HCT116 (cell line): ENCODE measurements around the gene GM2A. TPM values are rescaled to one million over a fixed set of nuclear protein-coding genes. Genes with fewer than 3 reads are reported as not detected.

Source experiments
- ATAC-seq: fragments of 200-7000 bp; cut with Tn5 transposase; 2 replicates; pipeline ENCODE4 v1.9.1; 2020; ENCODE audit warnings: mild to moderate bottlenecking, moderate library complexity
- BruUV-seq: library from RNA; stranded (reverse); fragments of 400-500 nt; replicated peaks from 2 replicates; lab custom pipeline; 2021; lab: Mats Ljungman, UMichigan
- CTCF ChIA-PET: fragments of 300-600 bp; sonication (Branson Sonifier 250); formaldehyde crosslinking; loops from one replicate; lab custom pipeline; 2021; ENCODE audit warnings: antibody characterized with exemption; lab: Charles Lee
- POLR2A ChIA-PET: fragments of 300-600, 350-600 bp; sonication (Branson Sonifier 250); formaldehyde crosslinking; loops from one replicate; lab custom pipeline; 2021; ENCODE audit warnings: antibody characterized with exemption; lab: Charles Lee
- RAD21 ChIA-PET, 2 experiments: fragments of 300-600 bp; sonication (Branson Sonifier 250); formaldehyde crosslinking; loops; one replicate each; lab custom pipeline; 2023; ENCODE audit warnings: low total read pairs in 2 of 2; ENCODE audit not compliant: uncharacterized antibody in 2 of 2, unreplicated experiment in 2 of 2, low non-redundant PET in 1 of 2; lab: Charles Lee
- DNase-seq: peaks from one replicate; pipeline ENCODE4 v3.0.0-alpha.2; 2010; ENCODE audit warnings: low read depth, low spot score
- H2AFZ ChIP-seq: fragments of 200-600 bp; shearing (Covaris generic), sonication (generic); 2 replicates; pipeline ENCODE4 v1.6.1; 2017; ENCODE audit warnings: low read depth, mixed run types, mixed read lengths, antibody characterized with exemption, low read length; ENCODE audit not compliant: poor library complexity, severe bottlenecking
- H3K27ac ChIP-seq: 2 replicates; pipeline ENCODE4 v1.5.1; 2012; ENCODE audit warnings: low read depth, low read length
- H3K27me3 ChIP-seq: fragments of 200-600 bp; sonication (generic); 2 replicates; pipeline ENCODE4 v1.6.1; 2016; ENCODE audit warnings: mixed run types, low read length, mixed read lengths; ENCODE audit not compliant: insufficient read depth
- H3K36me3 ChIP-seq, 2 experiments: fragments of 200-500 bp in 1 of 2; fragments of 200-600 bp in 1 of 2; sonication (Bioruptor generic) in 1 of 2; sonication (generic) in 1 of 2; 2 replicates each; pipeline versions ENCODE4 v1.5.1 to v1.6.1; 2014 to 2016; ENCODE audit warnings: low read length in 2 of 2, inconsistent platforms in 1 of 2, mixed read lengths in 1 of 2, mixed run types in 1 of 2; ENCODE audit not compliant: insufficient read depth in 2 of 2, control insufficient read depth in 1 of 2
- H3K4me1 ChIP-seq, 2 experiments: fragments of 200-600 bp in 1 of 2; sonication (generic) in 1 of 2; 2 replicates each; pipeline versions ENCODE4 v1.5.1 to v1.6.1; 2012 to 2017; ENCODE audit warnings: low read length in 2 of 2, inconsistent platforms in 1 of 2, mild to moderate bottlenecking in 1 of 2, mixed read lengths in 1 of 2, mixed run types in 1 of 2, moderate library complexity in 1 of 2; ENCODE audit not compliant: insufficient read depth in 2 of 2, control insufficient read depth in 1 of 2
- H3K4me2 ChIP-seq: fragments of 200-600 bp; sonication (generic); 2 replicates; pipeline ENCODE4 v1.6.1; 2017; ENCODE audit warnings: mixed run types, low read length, mixed read lengths
- H3K4me3 ChIP-seq, 2 experiments: fragments of 200-600 bp in 1 of 2; sonication (generic) in 1 of 2; replicated peaks in 1 of 2; 2 replicates each; pipeline ENCODE4 v1.5.1; 2011 to 2016; ENCODE audit warnings: low read length in 2 of 2, control low read depth in 1 of 2, low read depth in 1 of 2, mild to moderate bottlenecking in 1 of 2, mixed read lengths in 1 of 2, mixed run types in 1 of 2
- H3K79me2 ChIP-seq: fragments of 200-600 bp; sonication (generic); 2 replicates; pipeline ENCODE4 v1.6.1; 2017; ENCODE audit warnings: mild to moderate bottlenecking, mixed run types, low read length, moderate library complexity, mixed read lengths; ENCODE audit not compliant: insufficient read depth
- H3K9ac ChIP-seq: fragments of 200-600 bp; sonication (generic); 2 replicates; pipeline ENCODE4 v1.6.1; 2016; ENCODE audit warnings: low read length, mixed read lengths
- H3K9me2 ChIP-seq: fragments of 200-600 bp; sonication (generic), shearing (Covaris generic); 2 replicates; pipeline ENCODE4 v1.6.1; 2017; ENCODE audit warnings: mixed run types, mild to moderate bottlenecking, moderate library complexity; ENCODE audit not compliant: insufficient read depth
- H3K9me3 ChIP-seq, 2 experiments: fragments of 200-500 bp in 1 of 2; fragments of 200-600 bp in 1 of 2; sonication (Bioruptor generic) in 1 of 2; sonication (generic) in 1 of 2; 2 replicates each; pipeline ENCODE4 v1.6.1; 2014 to 2017; ENCODE audit warnings: low read length in 2 of 2, mixed read lengths in 2 of 2, inconsistent platforms in 1 of 2, low read depth in 1 of 2, mild to moderate bottlenecking in 1 of 2, mixed run types in 1 of 2, moderate library complexity in 1 of 2; ENCODE audit not compliant: control insufficient read depth in 1 of 2, insufficient read depth in 1 of 2
- H4K20me1 ChIP-seq: fragments of 200-600 bp; sonication (generic), shearing (Covaris generic); 2 replicates; pipeline ENCODE4 v1.6.1; 2017; ENCODE audit warnings: mixed run types, mild to moderate bottlenecking, moderate library complexity; ENCODE audit not compliant: insufficient read depth
- CBX3 ChIP-seq: IDR thresholded peaks from 2 replicates; pipeline ENCODE4 v1.6.1; 2012; ENCODE audit warnings: low read depth
- EGR1 ChIP-seq: IDR thresholded peaks from 2 replicates; pipeline ENCODE4 v1.6.1; 2012; ENCODE audit warnings: low read depth
- ELF1 ChIP-seq: IDR thresholded peaks from 2 replicates; pipeline ENCODE4 v1.6.1; 2012; ENCODE audit warnings: low read depth, borderline replicate concordance
- EZH2 ChIP-seq: fragments of 200-600 bp; sonication (generic); IDR thresholded peaks from 2 replicates; pipeline ENCODE4 v1.6.1; 2017; ENCODE audit warnings: antibody characterized with exemption, mixed run types
- EZH2phosphoT487 ChIP-seq: fragments of 200-600 bp; IDR thresholded peaks from 2 replicates; pipeline ENCODE4 v1.6.1; 2018; ENCODE audit warnings: antibody characterized with exemption, borderline replicate concordance
- JUND ChIP-seq: IDR thresholded peaks from 2 replicates; pipeline ENCODE4 v1.6.1; 2012
- POLR2A ChIP-seq: IDR thresholded peaks from 2 replicates; pipeline ENCODE4 v1.7.0; 2011; ENCODE audit warnings: borderline replicate concordance; ENCODE audit not compliant: insufficient read depth, insufficient read length; ENCODE audit errors: extremely low read depth
- POLR2AphosphoS5 ChIP-seq: IDR thresholded peaks from 2 replicates; pipeline ENCODE4 v1.6.1; 2011; ENCODE audit warnings: mild to moderate bottlenecking, low read depth, low read length, moderate library complexity
- SIN3A ChIP-seq: IDR thresholded peaks from 2 replicates; pipeline ENCODE4 v1.6.1; 2012; ENCODE audit warnings: low read depth
- YY1 ChIP-seq: IDR thresholded peaks from 2 replicates; pipeline ENCODE4 v1.6.1; 2011; ENCODE audit warnings: low read length, low read depth, moderate library complexity, mild to moderate bottlenecking; ENCODE audit not compliant: insufficient replicate concordance; ENCODE audit errors: extremely low read depth
- ZFX ChIP-seq: fragments of 450-650 bp; IDR thresholded peaks from 2 replicates; pipeline ENCODE4 v1.6.1; 2017
- intact Hi-C: fragments of 100-400 bp; cut with micrococcal nuclease; formaldehyde crosslinking; loops from 2 replicates; pipeline ENCODE4 v1.10.0; 2022
- total RNA-seq: library from RNA; stranded (reverse); gene quantifications from one replicate; pipeline ENCODE4 v1.2.1, GENCODE V29; 2021; ENCODE audit not compliant: unreplicated experiment
- TF ChIP-seq, protein P1 (sequence below): IDR thresholded peaks from 2 replicates; pipeline ENCODE4 v1.6.1; 2012
- TF ChIP-seq, protein P2 (sequence below), 3 experiments: fragments of 200-600 bp in 1 of 3; sonication (generic) in 1 of 3; IDR thresholded peaks in 2 of 3; conservative IDR thresholded peaks in 1 of 3; 2 replicates each; pipeline ENCODE4 v1.5.1; 2012 to 2017; ENCODE audit warnings: low read depth in 2 of 3, low read length in 2 of 3, antibody characterized with exemption in 1 of 3, borderline replicate concordance in 1 of 3, control low read depth in 1 of 3, mild to moderate bottlenecking in 1 of 3, mixed read lengths in 1 of 3, mixed run types in 1 of 3, moderate library complexity in 1 of 3; ENCODE audit not compliant: insufficient read depth in 1 of 3
- TF ChIP-seq, protein P3 (sequence below): IDR thresholded peaks from 2 replicates; pipeline ENCODE4 v1.6.1; 2012; ENCODE audit warnings: low read depth

The GM2A gene
- total RNA-seq, 1 experiment from 2014 or later: 25.0 TPM

GRCh38 chr5:151295138-151295537, 42.2 kb downstream of the GM2A start:
- Histone ChIP-seq H3K9ac (no peak overlapping the region), H3K27me3 (no peaks in the 10 kb centered on the region), H4K20me1 (no peaks in the 10 kb centered on the region), H3K27ac (no peak overlapping the region), H3K79me2 (no peaks in the 10 kb centered on the region), H2AFZ (no peak overlapping the region), H3K36me3 (no peaks in the 10 kb centered on the region), H3K9me3 (no peaks in the 10 kb centered on the region), H3K9me2 (no peaks in the 10 kb centered on the region), H3K4me2 (no peak overlapping the region), H3K4me3 (no peak overlapping the region), H3K4me1 (peaks cover 0 to 9% of the 10 kb centered on the region in 2 experiments; a peak in 1 of 4 replicates)
- ATAC-seq (no peak), DNase-seq (no peak)
- ChIA-PET CTCF (interaction anchor here (0.7 kb wide), 1 partner anchor 36 kb away, joined by 3 read pairs; no protein-coding TSS in a partner anchor), POLR2A (no interaction called here), RAD21 (no interaction called here)
- no TSS peak for BruUV-seq
- intact Hi-C loops: no loop called here
- no peak for TF ChIP-seq EGR1
- no peak for TF ChIP-seq POLR2AphosphoS5
- TF ChIP-seq ELF1: no peak
- no peak for TF ChIP-seq CBX3
- TF ChIP-seq SIN3A: no peak
- no peak for TF ChIP-seq EZH2
- no peak for TF ChIP-seq EZH2phosphoT487
- TF ChIP-seq, protein P1, sequence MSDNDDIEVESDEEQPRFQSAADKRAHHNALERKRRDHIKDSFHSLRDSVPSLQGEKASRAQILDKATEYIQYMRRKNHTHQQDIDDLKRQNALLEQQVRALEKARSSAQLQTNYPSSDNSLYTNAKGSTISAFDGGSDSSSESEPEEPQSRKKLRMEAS: no peak
- no peak for TF ChIP-seq YY1
- TF ChIP-seq, protein P2, sequence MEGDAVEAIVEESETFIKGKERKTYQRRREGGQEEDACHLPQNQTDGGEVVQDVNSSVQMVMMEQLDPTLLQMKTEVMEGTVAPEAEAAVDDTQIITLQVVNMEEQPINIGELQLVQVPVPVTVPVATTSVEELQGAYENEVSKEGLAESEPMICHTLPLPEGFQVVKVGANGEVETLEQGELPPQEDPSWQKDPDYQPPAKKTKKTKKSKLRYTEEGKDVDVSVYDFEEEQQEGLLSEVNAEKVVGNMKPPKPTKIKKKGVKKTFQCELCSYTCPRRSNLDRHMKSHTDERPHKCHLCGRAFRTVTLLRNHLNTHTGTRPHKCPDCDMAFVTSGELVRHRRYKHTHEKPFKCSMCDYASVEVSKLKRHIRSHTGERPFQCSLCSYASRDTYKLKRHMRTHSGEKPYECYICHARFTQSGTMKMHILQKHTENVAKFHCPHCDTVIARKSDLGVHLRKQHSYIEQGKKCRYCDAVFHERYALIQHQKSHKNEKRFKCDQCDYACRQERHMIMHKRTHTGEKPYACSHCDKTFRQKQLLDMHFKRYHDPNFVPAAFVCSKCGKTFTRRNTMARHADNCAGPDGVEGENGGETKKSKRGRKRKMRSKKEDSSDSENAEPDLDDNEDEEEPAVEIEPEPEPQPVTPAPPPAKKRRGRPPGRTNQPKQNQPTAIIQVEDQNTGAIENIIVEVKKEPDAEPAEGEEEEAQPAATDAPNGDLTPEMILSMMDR (IDR thresholded peaks at IDR 0.05 in 2 of 3, conservative IDR thresholded peaks at IDR 0.05 in 1 of 3; ENCODE audit: borderline replicate concordance in 1 of 3, insufficient read depth in 1 of 3, low read depth in 2 of 3, low read length in 2 of 3): no peak
- no peak for TF ChIP-seq JUND
- TF ChIP-seq, protein P3, sequence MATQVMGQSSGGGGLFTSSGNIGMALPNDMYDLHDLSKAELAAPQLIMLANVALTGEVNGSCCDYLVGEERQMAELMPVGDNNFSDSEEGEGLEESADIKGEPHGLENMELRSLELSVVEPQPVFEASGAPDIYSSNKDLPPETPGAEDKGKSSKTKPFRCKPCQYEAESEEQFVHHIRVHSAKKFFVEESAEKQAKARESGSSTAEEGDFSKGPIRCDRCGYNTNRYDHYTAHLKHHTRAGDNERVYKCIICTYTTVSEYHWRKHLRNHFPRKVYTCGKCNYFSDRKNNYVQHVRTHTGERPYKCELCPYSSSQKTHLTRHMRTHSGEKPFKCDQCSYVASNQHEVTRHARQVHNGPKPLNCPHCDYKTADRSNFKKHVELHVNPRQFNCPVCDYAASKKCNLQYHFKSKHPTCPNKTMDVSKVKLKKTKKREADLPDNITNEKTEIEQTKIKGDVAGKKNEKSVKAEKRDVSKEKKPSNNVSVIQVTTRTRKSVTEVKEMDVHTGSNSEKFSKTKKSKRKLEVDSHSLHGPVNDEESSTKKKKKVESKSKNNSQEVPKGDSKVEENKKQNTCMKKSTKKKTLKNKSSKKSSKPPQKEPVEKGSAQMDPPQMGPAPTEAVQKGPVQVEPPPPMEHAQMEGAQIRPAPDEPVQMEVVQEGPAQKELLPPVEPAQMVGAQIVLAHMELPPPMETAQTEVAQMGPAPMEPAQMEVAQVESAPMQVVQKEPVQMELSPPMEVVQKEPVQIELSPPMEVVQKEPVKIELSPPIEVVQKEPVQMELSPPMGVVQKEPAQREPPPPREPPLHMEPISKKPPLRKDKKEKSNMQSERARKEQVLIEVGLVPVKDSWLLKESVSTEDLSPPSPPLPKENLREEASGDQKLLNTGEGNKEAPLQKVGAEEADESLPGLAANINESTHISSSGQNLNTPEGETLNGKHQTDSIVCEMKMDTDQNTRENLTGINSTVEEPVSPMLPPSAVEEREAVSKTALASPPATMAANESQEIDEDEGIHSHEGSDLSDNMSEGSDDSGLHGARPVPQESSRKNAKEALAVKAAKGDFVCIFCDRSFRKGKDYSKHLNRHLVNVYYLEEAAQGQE: no peak
- TF ChIP-seq POLR2A: no peak
- no peak for TF ChIP-seq ZFX
